HCT116 (cell line): Measurements from ENCODE around the gene OR4F6. TPM values are rescaled to one million over a fixed set of nuclear protein-coding genes. Genes with fewer than 3 reads are reported as not detected.

ENCODE experiments used
- ATAC-seq: fragments of 200-7000 bp; cut with Tn5 transposase; 2 replicates; pipeline ENCODE4 v1.9.1; 2020; ENCODE audit warnings: mild to moderate bottlenecking, moderate library complexity
- BruUV-seq: library from RNA; stranded (reverse); fragments of 400-500 nt; replicated peaks from 2 replicates; lab custom pipeline; 2021; lab: Mats Ljungman, UMichigan
- CTCF ChIA-PET: fragments of 300-600 bp; sonication (Branson Sonifier 250); formaldehyde crosslinking; loops from one replicate; lab custom pipeline; 2021; ENCODE audit warnings: antibody characterized with exemption; lab: Charles Lee
- POLR2A ChIA-PET: fragments of 300-600, 350-600 bp; sonication (Branson Sonifier 250); formaldehyde crosslinking; loops from one replicate; lab custom pipeline; 2021; ENCODE audit warnings: antibody characterized with exemption; lab: Charles Lee
- RAD21 ChIA-PET, 2 experiments: fragments of 300-600 bp; sonication (Branson Sonifier 250); formaldehyde crosslinking; loops; one replicate each; lab custom pipeline; 2023; ENCODE audit warnings: low total read pairs in 2 of 2; ENCODE audit not compliant: uncharacterized antibody in 2 of 2, unreplicated experiment in 2 of 2, low non-redundant PET in 1 of 2; lab: Charles Lee
- DNase-seq: peaks from one replicate; pipeline ENCODE4 v3.0.0-alpha.2; 2010; ENCODE audit warnings: low read depth, low spot score
- H2AFZ ChIP-seq: fragments of 200-600 bp; shearing (Covaris generic), sonication (generic); 2 replicates; pipeline ENCODE4 v1.6.1; 2017; ENCODE audit warnings: low read depth, mixed run types, mixed read lengths, antibody characterized with exemption, low read length; ENCODE audit not compliant: poor library complexity, severe bottlenecking
- H3K27ac ChIP-seq: 2 replicates; pipeline ENCODE4 v1.5.1; 2012; ENCODE audit warnings: low read depth, low read length
- H3K27me3 ChIP-seq: fragments of 200-600 bp; sonication (generic); 2 replicates; pipeline ENCODE4 v1.6.1; 2016; ENCODE audit warnings: mixed run types, low read length, mixed read lengths; ENCODE audit not compliant: insufficient read depth
- H3K36me3 ChIP-seq, 2 experiments: fragments of 200-500 bp in 1 of 2; fragments of 200-600 bp in 1 of 2; sonication (Bioruptor generic) in 1 of 2; sonication (generic) in 1 of 2; 2 replicates each; pipeline versions ENCODE4 v1.5.1 to v1.6.1; 2014 to 2016; ENCODE audit warnings: low read length in 2 of 2, inconsistent platforms in 1 of 2, mixed read lengths in 1 of 2, mixed run types in 1 of 2; ENCODE audit not compliant: insufficient read depth in 2 of 2, control insufficient read depth in 1 of 2
- H3K4me1 ChIP-seq, 2 experiments: fragments of 200-600 bp in 1 of 2; sonication (generic) in 1 of 2; 2 replicates each; pipeline versions ENCODE4 v1.5.1 to v1.6.1; 2012 to 2017; ENCODE audit warnings: low read length in 2 of 2, inconsistent platforms in 1 of 2, mild to moderate bottlenecking in 1 of 2, mixed read lengths in 1 of 2, mixed run types in 1 of 2, moderate library complexity in 1 of 2; ENCODE audit not compliant: insufficient read depth in 2 of 2, control insufficient read depth in 1 of 2
- H3K4me2 ChIP-seq: fragments of 200-600 bp; sonication (generic); 2 replicates; pipeline ENCODE4 v1.6.1; 2017; ENCODE audit warnings: mixed run types, low read length, mixed read lengths
- H3K4me3 ChIP-seq, 2 experiments: fragments of 200-600 bp in 1 of 2; sonication (generic) in 1 of 2; replicated peaks in 1 of 2; 2 replicates each; pipeline ENCODE4 v1.5.1; 2011 to 2016; ENCODE audit warnings: low read length in 2 of 2, control low read depth in 1 of 2, low read depth in 1 of 2, mild to moderate bottlenecking in 1 of 2, mixed read lengths in 1 of 2, mixed run types in 1 of 2
- H3K79me2 ChIP-seq: fragments of 200-600 bp; sonication (generic); 2 replicates; pipeline ENCODE4 v1.6.1; 2017; ENCODE audit warnings: mild to moderate bottlenecking, mixed run types, low read length, moderate library complexity, mixed read lengths; ENCODE audit not compliant: insufficient read depth
- H3K9ac ChIP-seq: fragments of 200-600 bp; sonication (generic); 2 replicates; pipeline ENCODE4 v1.6.1; 2016; ENCODE audit warnings: low read length, mixed read lengths
- H3K9me2 ChIP-seq: fragments of 200-600 bp; sonication (generic), shearing (Covaris generic); 2 replicates; pipeline ENCODE4 v1.6.1; 2017; ENCODE audit warnings: mixed run types, mild to moderate bottlenecking, moderate library complexity; ENCODE audit not compliant: insufficient read depth
- H3K9me3 ChIP-seq, 2 experiments: fragments of 200-500 bp in 1 of 2; fragments of 200-600 bp in 1 of 2; sonication (Bioruptor generic) in 1 of 2; sonication (generic) in 1 of 2; 2 replicates each; pipeline ENCODE4 v1.6.1; 2014 to 2017; ENCODE audit warnings: low read length in 2 of 2, mixed read lengths in 2 of 2, inconsistent platforms in 1 of 2, low read depth in 1 of 2, mild to moderate bottlenecking in 1 of 2, mixed run types in 1 of 2, moderate library complexity in 1 of 2; ENCODE audit not compliant: control insufficient read depth in 1 of 2, insufficient read depth in 1 of 2
- H4K20me1 ChIP-seq: fragments of 200-600 bp; sonication (generic), shearing (Covaris generic); 2 replicates; pipeline ENCODE4 v1.6.1; 2017; ENCODE audit warnings: mixed run types, mild to moderate bottlenecking, moderate library complexity; ENCODE audit not compliant: insufficient read depth
- CBX3 ChIP-seq: IDR thresholded peaks from 2 replicates; pipeline ENCODE4 v1.6.1; 2012; ENCODE audit warnings: low read depth
- CEBPB ChIP-seq: IDR thresholded peaks from 2 replicates; pipeline ENCODE4 v1.6.1; 2012; ENCODE audit warnings: low read depth
- EGR1 ChIP-seq: IDR thresholded peaks from 2 replicates; pipeline ENCODE4 v1.6.1; 2012; ENCODE audit warnings: low read depth
- ELF1 ChIP-seq: IDR thresholded peaks from 2 replicates; pipeline ENCODE4 v1.6.1; 2012; ENCODE audit warnings: low read depth, borderline replicate concordance
- EZH2 ChIP-seq: fragments of 200-600 bp; sonication (generic); IDR thresholded peaks from 2 replicates; pipeline ENCODE4 v1.6.1; 2017; ENCODE audit warnings: antibody characterized with exemption, mixed run types
- EZH2phosphoT487 ChIP-seq: fragments of 200-600 bp; IDR thresholded peaks from 2 replicates; pipeline ENCODE4 v1.6.1; 2018; ENCODE audit warnings: antibody characterized with exemption, borderline replicate concordance
- JUND ChIP-seq: IDR thresholded peaks from 2 replicates; pipeline ENCODE4 v1.6.1; 2012
- POLR2A ChIP-seq: IDR thresholded peaks from 2 replicates; pipeline ENCODE4 v1.7.0; 2011; ENCODE audit warnings: borderline replicate concordance; ENCODE audit not compliant: insufficient read depth, insufficient read length; ENCODE audit errors: extremely low read depth
- POLR2AphosphoS5 ChIP-seq: IDR thresholded peaks from 2 replicates; pipeline ENCODE4 v1.6.1; 2011; ENCODE audit warnings: mild to moderate bottlenecking, low read depth, low read length, moderate library complexity
- SP1 ChIP-seq: IDR thresholded peaks from 2 replicates; pipeline ENCODE4 v1.6.1; 2012; ENCODE audit warnings: low read depth
- SRF ChIP-seq: IDR thresholded peaks from 2 replicates; pipeline ENCODE4 v1.6.1; 2012; ENCODE audit warnings: low read depth
- TCF7L2 ChIP-seq: IDR thresholded peaks from 2 replicates; pipeline ENCODE4 v1.7.0; 2011; ENCODE audit warnings: borderline replicate concordance, inconsistent platforms; ENCODE audit not compliant: insufficient read depth, insufficient read length; ENCODE audit errors: extremely low read depth
- ZFX ChIP-seq: fragments of 450-650 bp; IDR thresholded peaks from 2 replicates; pipeline ENCODE4 v1.6.1; 2017
- ZNF274 ChIP-seq: fragments of 200-500 bp; sonication (Bioruptor generic); IDR thresholded peaks from 2 replicates; pipeline ENCODE4 v1.6.1; 2014; ENCODE audit warnings: mild to moderate bottlenecking, low read depth, low read length, inconsistent platforms
- intact Hi-C: fragments of 100-400 bp; cut with micrococcal nuclease; formaldehyde crosslinking; loops from 2 replicates; pipeline ENCODE4 v1.10.0; 2022
- total RNA-seq: library from RNA; stranded (reverse); gene quantifications from one replicate; pipeline ENCODE4 v1.2.1, GENCODE V29; 2021; ENCODE audit not compliant: unreplicated experiment
- TF ChIP-seq, protein P1 (sequence below): IDR thresholded peaks from 2 replicates; pipeline ENCODE4 v1.6.1; 2011; ENCODE audit warnings: mild to moderate bottlenecking, low read length, moderate library complexity; ENCODE audit not compliant: insufficient replicate concordance; ENCODE audit errors: extremely low read depth
- TF ChIP-seq, protein P2 (sequence below): IDR thresholded peaks from 2 replicates; pipeline ENCODE4 v1.6.1; 2012
- TF ChIP-seq, protein P3 (sequence below), 3 experiments: fragments of 200-600 bp in 1 of 3; sonication (generic) in 1 of 3; IDR thresholded peaks in 2 of 3; conservative IDR thresholded peaks in 1 of 3; 2 replicates each; pipeline ENCODE4 v1.5.1; 2012 to 2017; ENCODE audit warnings: low read depth in 2 of 3, low read length in 2 of 3, antibody characterized with exemption in 1 of 3, borderline replicate concordance in 1 of 3, control low read depth in 1 of 3, mild to moderate bottlenecking in 1 of 3, mixed read lengths in 1 of 3, mixed run types in 1 of 3, moderate library complexity in 1 of 3; ENCODE audit not compliant: insufficient read depth in 1 of 3
- TF ChIP-seq, protein P4 (sequence below): IDR thresholded peaks from 2 replicates; pipeline ENCODE4 v1.6.1; 2012
- TF ChIP-seq, protein P5 (sequence below): IDR thresholded peaks from 2 replicates; pipeline ENCODE4 v1.6.1; 2012; ENCODE audit warnings: low read depth

Gene OR4F6
- total RNA-seq, 1 experiment from 2014 or later: not detected

DNA sequence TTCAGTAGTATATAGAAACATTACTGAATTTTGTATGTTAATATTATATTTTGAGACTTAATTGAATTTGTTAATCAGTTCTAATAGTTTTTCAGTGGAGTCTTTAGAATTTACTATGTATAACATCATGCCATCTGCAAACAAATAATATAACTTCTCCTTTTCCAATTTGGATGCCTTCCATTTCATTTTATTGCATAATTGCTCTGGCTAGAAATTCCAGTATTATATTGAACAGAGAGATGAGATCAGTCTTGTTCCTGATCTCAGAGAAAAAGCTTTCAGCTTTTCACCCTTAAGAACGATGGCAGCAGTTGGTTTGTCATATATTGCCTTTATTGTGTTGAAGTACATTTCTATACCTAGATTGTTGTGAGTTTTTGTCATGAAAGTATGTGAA is 49.0 kb downstream of the OR4F6 start:
- Histone ChIP-seq H3K9ac (no peak overlapping the region), H2AFZ (no peak overlapping the region), H4K20me1 (no peaks in the 10 kb centered on the region; the same call in 1 of the 2 replicates), H3K9me2 (no peaks in the 10 kb centered on the region), H3K4me3 (no peak overlapping the region), H3K36me3 (no peaks in the 10 kb centered on the region), H3K9me3 (no peaks in the 10 kb centered on the region), H3K79me2 (no peaks in the 10 kb centered on the region), H3K4me1 (no peaks in the 10 kb centered on the region), H3K27ac (no peak overlapping the region), H3K4me2 (no peak overlapping the region), H3K27me3 (peaks cover 10% of the 10 kb centered on the region)
- no TSS peak for BruUV-seq
- CTCF ChIA-PET: no interaction called here
- RAD21 ChIA-PET: no interaction called here
- intact Hi-C loops: no loop called here
- ATAC-seq (no peak), DNase-seq (no peak)
- POLR2A ChIA-PET: no interaction called here
- TF ChIP-seq CEBPB: no peak
- TF ChIP-seq JUND: no peak
- TF ChIP-seq, protein P1, sequence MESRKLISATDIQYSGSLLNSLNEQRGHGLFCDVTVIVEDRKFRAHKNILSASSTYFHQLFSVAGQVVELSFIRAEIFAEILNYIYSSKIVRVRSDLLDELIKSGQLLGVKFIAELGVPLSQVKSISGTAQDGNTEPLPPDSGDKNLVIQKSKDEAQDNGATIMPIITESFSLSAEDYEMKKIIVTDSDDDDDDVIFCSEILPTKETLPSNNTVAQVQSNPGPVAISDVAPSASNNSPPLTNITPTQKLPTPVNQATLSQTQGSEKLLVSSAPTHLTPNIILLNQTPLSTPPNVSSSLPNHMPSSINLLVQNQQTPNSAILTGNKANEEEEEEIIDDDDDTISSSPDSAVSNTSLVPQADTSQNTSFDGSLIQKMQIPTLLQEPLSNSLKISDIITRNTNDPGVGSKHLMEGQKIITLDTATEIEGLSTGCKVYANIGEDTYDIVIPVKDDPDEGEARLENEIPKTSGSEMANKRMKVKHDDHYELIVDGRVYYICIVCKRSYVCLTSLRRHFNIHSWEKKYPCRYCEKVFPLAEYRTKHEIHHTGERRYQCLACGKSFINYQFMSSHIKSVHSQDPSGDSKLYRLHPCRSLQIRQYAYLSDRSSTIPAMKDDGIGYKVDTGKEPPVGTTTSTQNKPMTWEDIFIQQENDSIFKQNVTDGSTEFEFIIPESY: no peak
- TF ChIP-seq ZNF274: no peak
- no peak for TF ChIP-seq POLR2AphosphoS5
- TF ChIP-seq, protein P2, sequence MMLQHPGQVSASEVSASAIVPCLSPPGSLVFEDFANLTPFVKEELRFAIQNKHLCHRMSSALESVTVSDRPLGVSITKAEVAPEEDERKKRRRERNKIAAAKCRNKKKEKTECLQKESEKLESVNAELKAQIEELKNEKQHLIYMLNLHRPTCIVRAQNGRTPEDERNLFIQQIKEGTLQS: no peak
- no peak for TF ChIP-seq EGR1
- TF ChIP-seq EZH2phosphoT487: no peak
- TF ChIP-seq, protein P3, sequence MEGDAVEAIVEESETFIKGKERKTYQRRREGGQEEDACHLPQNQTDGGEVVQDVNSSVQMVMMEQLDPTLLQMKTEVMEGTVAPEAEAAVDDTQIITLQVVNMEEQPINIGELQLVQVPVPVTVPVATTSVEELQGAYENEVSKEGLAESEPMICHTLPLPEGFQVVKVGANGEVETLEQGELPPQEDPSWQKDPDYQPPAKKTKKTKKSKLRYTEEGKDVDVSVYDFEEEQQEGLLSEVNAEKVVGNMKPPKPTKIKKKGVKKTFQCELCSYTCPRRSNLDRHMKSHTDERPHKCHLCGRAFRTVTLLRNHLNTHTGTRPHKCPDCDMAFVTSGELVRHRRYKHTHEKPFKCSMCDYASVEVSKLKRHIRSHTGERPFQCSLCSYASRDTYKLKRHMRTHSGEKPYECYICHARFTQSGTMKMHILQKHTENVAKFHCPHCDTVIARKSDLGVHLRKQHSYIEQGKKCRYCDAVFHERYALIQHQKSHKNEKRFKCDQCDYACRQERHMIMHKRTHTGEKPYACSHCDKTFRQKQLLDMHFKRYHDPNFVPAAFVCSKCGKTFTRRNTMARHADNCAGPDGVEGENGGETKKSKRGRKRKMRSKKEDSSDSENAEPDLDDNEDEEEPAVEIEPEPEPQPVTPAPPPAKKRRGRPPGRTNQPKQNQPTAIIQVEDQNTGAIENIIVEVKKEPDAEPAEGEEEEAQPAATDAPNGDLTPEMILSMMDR (IDR thresholded peaks at IDR 0.05 in 2 of 3, conservative IDR thresholded peaks at IDR 0.05 in 1 of 3; ENCODE audit: borderline replicate concordance in 1 of 3, insufficient read depth in 1 of 3, low read depth in 2 of 3, low read length in 2 of 3): no peak
- no peak for TF ChIP-seq CBX3
- no peak for TF ChIP-seq EZH2
- TF ChIP-seq POLR2A: no peak
- TF ChIP-seq SRF: no peak
- TF ChIP-seq, protein P4, sequence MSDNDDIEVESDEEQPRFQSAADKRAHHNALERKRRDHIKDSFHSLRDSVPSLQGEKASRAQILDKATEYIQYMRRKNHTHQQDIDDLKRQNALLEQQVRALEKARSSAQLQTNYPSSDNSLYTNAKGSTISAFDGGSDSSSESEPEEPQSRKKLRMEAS: no peak
- TF ChIP-seq ELF1: no peak
- TF ChIP-seq ZFX: no peak
- TF ChIP-seq, protein P5, sequence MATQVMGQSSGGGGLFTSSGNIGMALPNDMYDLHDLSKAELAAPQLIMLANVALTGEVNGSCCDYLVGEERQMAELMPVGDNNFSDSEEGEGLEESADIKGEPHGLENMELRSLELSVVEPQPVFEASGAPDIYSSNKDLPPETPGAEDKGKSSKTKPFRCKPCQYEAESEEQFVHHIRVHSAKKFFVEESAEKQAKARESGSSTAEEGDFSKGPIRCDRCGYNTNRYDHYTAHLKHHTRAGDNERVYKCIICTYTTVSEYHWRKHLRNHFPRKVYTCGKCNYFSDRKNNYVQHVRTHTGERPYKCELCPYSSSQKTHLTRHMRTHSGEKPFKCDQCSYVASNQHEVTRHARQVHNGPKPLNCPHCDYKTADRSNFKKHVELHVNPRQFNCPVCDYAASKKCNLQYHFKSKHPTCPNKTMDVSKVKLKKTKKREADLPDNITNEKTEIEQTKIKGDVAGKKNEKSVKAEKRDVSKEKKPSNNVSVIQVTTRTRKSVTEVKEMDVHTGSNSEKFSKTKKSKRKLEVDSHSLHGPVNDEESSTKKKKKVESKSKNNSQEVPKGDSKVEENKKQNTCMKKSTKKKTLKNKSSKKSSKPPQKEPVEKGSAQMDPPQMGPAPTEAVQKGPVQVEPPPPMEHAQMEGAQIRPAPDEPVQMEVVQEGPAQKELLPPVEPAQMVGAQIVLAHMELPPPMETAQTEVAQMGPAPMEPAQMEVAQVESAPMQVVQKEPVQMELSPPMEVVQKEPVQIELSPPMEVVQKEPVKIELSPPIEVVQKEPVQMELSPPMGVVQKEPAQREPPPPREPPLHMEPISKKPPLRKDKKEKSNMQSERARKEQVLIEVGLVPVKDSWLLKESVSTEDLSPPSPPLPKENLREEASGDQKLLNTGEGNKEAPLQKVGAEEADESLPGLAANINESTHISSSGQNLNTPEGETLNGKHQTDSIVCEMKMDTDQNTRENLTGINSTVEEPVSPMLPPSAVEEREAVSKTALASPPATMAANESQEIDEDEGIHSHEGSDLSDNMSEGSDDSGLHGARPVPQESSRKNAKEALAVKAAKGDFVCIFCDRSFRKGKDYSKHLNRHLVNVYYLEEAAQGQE: no peak
- TF ChIP-seq TCF7L2: no peak
- no peak for TF ChIP-seq SP1
